HepG2 (cell line): ENCODE results near the gene PPARA.

Experiments
- CHCHD3 ChIP-seq: sonication (generic); formaldehyde crosslinking; IDR thresholded peaks from 2 replicates; pipeline ENCODE4 v1.8.0; 2022; ENCODE audit warnings: mild to moderate bottlenecking, missing genetic modification reagents, moderate library complexity
- CTCF ChIP-seq: sonication (generic); formaldehyde crosslinking; IDR thresholded peaks from 2 replicates; pipeline ENCODE4 v1.5.0; 2020; ENCODE audit warnings: mild to moderate bottlenecking, missing genetic modification reagents, moderate library complexity
- E2F2 ChIP-seq: sonication (generic); formaldehyde crosslinking; IDR thresholded peaks from 2 replicates; pipeline ENCODE4 v1.4.0; 2020; ENCODE audit warnings: missing genetic modification reagents, borderline replicate concordance
- EP300 ChIP-seq, 3 experiments: sonication (generic) in 1 of 3; formaldehyde crosslinking in 1 of 3; IDR thresholded peaks; 2 replicates each; pipeline versions ENCODE4 v1.5.1 to v1.6.1; 2011 to 2020; ENCODE audit warnings: low read depth in 2 of 3, low read length in 2 of 3, borderline replicate concordance in 1 of 3, improper control_type of control experiment in 1 of 3, mild to moderate bottlenecking in 1 of 3, missing genetic modification reagents in 1 of 3, moderate library complexity in 1 of 3
- ERF ChIP-seq: IDR thresholded peaks from 2 replicates; pipeline ENCODE4 v1.6.1; 2018; ENCODE audit warnings: missing biosample characterization, missing genetic modification reagents
- JUN ChIP-seq: sonication (generic); formaldehyde crosslinking; IDR thresholded peaks from 2 replicates; pipeline ENCODE4 v1.4.0; 2020; ENCODE audit warnings: mild to moderate bottlenecking, missing genetic modification reagents
- MBNL3 ChIP-seq: fragments of 250-450 bp; sonication (Bioruptor Pico); conservative IDR thresholded peaks from 2 replicates; pipeline ENCODE4 v1.8.0; 2022; ENCODE audit warnings: mild to moderate bottlenecking, inconsistent platforms
- PHF8 ChIP-seq: sonication (generic); formaldehyde crosslinking; IDR thresholded peaks from 2 replicates; pipeline ENCODE4 v1.5.0; 2020; ENCODE audit warnings: missing genetic modification reagents
- SRSF1 ChIP-seq: fragments of 200-400 bp; formaldehyde crosslinking; optimal IDR thresholded peaks from 2 replicates; pipeline ENCODE3; 2017; ENCODE audit warnings: mild to moderate bottlenecking, low read depth, low read length, moderate library complexity
- YY1 ChIP-seq: IDR thresholded peaks from 2 replicates; pipeline ENCODE4 v1.6.1; 2011; ENCODE audit warnings: low read length, low read depth, moderate library complexity, mild to moderate bottlenecking; ENCODE audit not compliant: insufficient read depth, insufficient replicate concordance
- ZNF232 ChIP-seq: sonication (generic); formaldehyde crosslinking; IDR thresholded peaks from 2 replicates; pipeline ENCODE4 v1.4.0; 2020; ENCODE audit warnings: missing genetic modification reagents, borderline replicate concordance
- ZNF710 ChIP-seq: sonication (generic); formaldehyde crosslinking; IDR thresholded peaks from 2 replicates; pipeline ENCODE4 v1.5.0; 2020; ENCODE audit warnings: mild to moderate bottlenecking, missing genetic modification reagents, borderline replicate concordance

- TF ChIP-seq SRSF1 (no peak), YY1 (no peak), ZNF232 (CRISPR knock-in tag) (no peak), MBNL3 (no peak), CTCF (no peak), JUN (CRISPR knock-in tag) (no peak), EP300 (IDR thresholded peaks at IDR 0.05; ENCODE audit: low read depth in 2 of 2, low read length in 2 of 2) (no peak), EP300 (CRISPR knock-in tag; IDR thresholded peaks at IDR 0.05; ENCODE audit: borderline replicate concordance) (no peak), CHCHD3 (CRISPR knock-in tag) (no peak), E2F2 (CRISPR knock-in tag) (no peak), ZNF710 (no peak), PHF8 (CRISPR knock-in tag) (no peak), ERF (CRISPR knock-in tag) (no peak)
Observed at GRCh38 chr22:46198274-46198673, 47.9 kb downstream of the PPARA start.
